GM23338 (cell line): Measurements from ENCODE around the gene MYL11. TPM values are rescaled to one million over a fixed set of nuclear protein-coding genes. Genes with fewer than 3 reads are reported as not detected.

Experiments
- ATAC-seq: fragments of 200-7000 bp; cut with Tn5 transposase; 3 replicates; pipeline ENCODE4 v1.9.1; 2020
- DNase-seq: peaks from one replicate; pipeline ENCODE4 v3.0.0-alpha.2; 2015; ENCODE audit warnings: low spot score
- H2AFZ ChIP-seq: fragments of 200-600 bp; sonication (generic); 2 replicates; pipeline ENCODE4 v1.8.0; 2016; ENCODE audit warnings: antibody characterized with exemption, mild to moderate bottlenecking, moderate library complexity
- H3F3A ChIP-seq: fragments of 200-600 bp; sonication (generic); replicated peaks from 2 replicates; pipeline ENCODE4 v1.8.0; 2017; ENCODE audit warnings: antibody characterized with exemption, mixed run types, low read depth
- H3K27ac ChIP-seq: fragments of 200-600 bp; sonication (generic); 2 replicates; pipeline ENCODE4 v1.6.1; 2016; ENCODE audit warnings: low read depth
- H3K27me3 ChIP-seq: fragments of 200-600 bp; sonication (generic); 2 replicates; pipeline ENCODE4 v1.8.0; 2016; ENCODE audit warnings: mild to moderate bottlenecking, mixed run types, moderate library complexity; ENCODE audit not compliant: insufficient read depth
- H3K36me3 ChIP-seq: fragments of 200-600 bp; sonication (generic); 2 replicates; pipeline ENCODE4 v1.8.0; 2016; ENCODE audit warnings: mild to moderate bottlenecking; ENCODE audit not compliant: insufficient read depth
- H3K4me1 ChIP-seq: fragments of 200-600 bp; sonication (generic); 2 replicates; pipeline ENCODE4 v1.8.0; 2016; ENCODE audit warnings: mild to moderate bottlenecking, moderate library complexity; ENCODE audit not compliant: insufficient read depth
- H3K4me2 ChIP-seq: fragments of 200-600 bp; sonication (generic); 2 replicates; pipeline ENCODE4 v1.7.1; 2017; ENCODE audit warnings: mixed run types
- H3K4me3 ChIP-seq: fragments of 200-600 bp; sonication (generic); 2 replicates; pipeline ENCODE4 v1.6.1; 2016; ENCODE audit warnings: mixed run types
- H3K79me2 ChIP-seq: fragments of 200-600 bp; sonication (generic); replicated peaks from 2 replicates; pipeline ENCODE4 v1.8.0; 2017; ENCODE audit warnings: mild to moderate bottlenecking; ENCODE audit not compliant: insufficient read depth
- H3K9me2 ChIP-seq: fragments of 200-600 bp; sonication (generic); 2 replicates; pipeline ENCODE4 v1.8.0; 2017; ENCODE audit not compliant: insufficient read depth
- H4K20me1 ChIP-seq: fragments of 200-600 bp; sonication (generic); replicated peaks from 2 replicates; pipeline ENCODE4 v1.8.0; 2017; ENCODE audit warnings: mild to moderate bottlenecking; ENCODE audit not compliant: insufficient read depth
- H3K27ac Mint-ChIP-seq: 2 replicates; pipeline ENCODE4 v1.8.0; 2020; ENCODE audit warnings: inconsistent platforms, mild to moderate bottlenecking, moderate library complexity, mixed read lengths
- H3K27me3 Mint-ChIP-seq: 3 replicates; pipeline ENCODE4 v1.8.0; 2022; ENCODE audit warnings: low read depth, mild to moderate bottlenecking, moderate library complexity, mixed read lengths, inconsistent platforms; ENCODE audit not compliant: insufficient read depth, poor library complexity
- H3K36me3 Mint-ChIP-seq: 3 replicates; pipeline ENCODE4 v1.8.0; 2021; ENCODE audit warnings: low read depth, mild to moderate bottlenecking, inconsistent platforms, moderate library complexity, mixed read lengths
- H3K4me1 Mint-ChIP-seq: 3 replicates; pipeline ENCODE4 v1.8.0; 2020; ENCODE audit warnings: mild to moderate bottlenecking, inconsistent platforms, mixed read lengths
- H3K4me3 Mint-ChIP-seq: 3 replicates; pipeline ENCODE4 v1.8.0; 2021; ENCODE audit warnings: moderate library complexity, mild to moderate bottlenecking, inconsistent platforms, mixed read lengths
- H3K9me3 Mint-ChIP-seq: 3 replicates; pipeline ENCODE4 v1.8.0; 2020; ENCODE audit warnings: moderate library complexity, mild to moderate bottlenecking, inconsistent platforms, mixed read lengths
- CREB1 ChIP-seq: fragments of 250-450 bp; sonication (Bioruptor Pico); IDR thresholded peaks from 2 replicates; pipeline ENCODE4 v1.5.0; 2020; ENCODE audit warnings: low read depth, mild to moderate bottlenecking, moderate library complexity
- JUNB ChIP-seq: IDR thresholded peaks from one replicate; pipeline ENCODE4 v1.6.1; 2016; ENCODE audit warnings: antibody characterized with exemption; ENCODE audit not compliant: unreplicated experiment
- NANOG ChIP-seq: IDR thresholded peaks from 2 replicates; pipeline ENCODE4 v1.6.1; 2016; ENCODE audit warnings: antibody characterized with exemption, borderline replicate concordance
- POLR2AphosphoS5 ChIP-seq: IDR thresholded peaks from 2 replicates; pipeline ENCODE4 v1.6.1; 2016; ENCODE audit warnings: antibody characterized with exemption, low read depth
- STAT1 ChIP-seq: IDR thresholded peaks from one replicate; pipeline ENCODE4 v1.6.1; 2016; ENCODE audit warnings: antibody characterized with exemption; ENCODE audit not compliant: unreplicated experiment
- polyA plus RNA-seq: library from polyadenylated mRNA; unstranded; fragments of >200 nt; fragmentation: Nextera tagmentation; extraction: Ambion mirVana; gene quantifications from 2 replicates; pipeline ENCODE4 v1.2.1, GENCODE V29; 2016
- total RNA-seq: library from RNA; depleted of rRNA; stranded (reverse); fragments of >200 nt; shearing (Covaris generic); gene quantifications from 2 replicates; pipeline ENCODE4 v1.2.3, GENCODE V29; 2014
- TF ChIP-seq, protein P1 (sequence below): IDR thresholded peaks from one replicate; pipeline ENCODE4 v1.6.1; 2018; ENCODE audit warnings: antibody characterized with exemption; ENCODE audit not compliant: unreplicated experiment
- TF ChIP-seq, protein P2 (sequence below): fragments of 250-450 bp; sonication (Bioruptor Pico); IDR thresholded peaks from 2 replicates; pipeline ENCODE4 v1.5.0; 2020; ENCODE audit warnings: mild to moderate bottlenecking, moderate library complexity

MYL11 gene
- total and polyA plus RNA-seq, 2 experiments from 2014 or later, result 3.5 TPM; not detected in 1

DNA sequence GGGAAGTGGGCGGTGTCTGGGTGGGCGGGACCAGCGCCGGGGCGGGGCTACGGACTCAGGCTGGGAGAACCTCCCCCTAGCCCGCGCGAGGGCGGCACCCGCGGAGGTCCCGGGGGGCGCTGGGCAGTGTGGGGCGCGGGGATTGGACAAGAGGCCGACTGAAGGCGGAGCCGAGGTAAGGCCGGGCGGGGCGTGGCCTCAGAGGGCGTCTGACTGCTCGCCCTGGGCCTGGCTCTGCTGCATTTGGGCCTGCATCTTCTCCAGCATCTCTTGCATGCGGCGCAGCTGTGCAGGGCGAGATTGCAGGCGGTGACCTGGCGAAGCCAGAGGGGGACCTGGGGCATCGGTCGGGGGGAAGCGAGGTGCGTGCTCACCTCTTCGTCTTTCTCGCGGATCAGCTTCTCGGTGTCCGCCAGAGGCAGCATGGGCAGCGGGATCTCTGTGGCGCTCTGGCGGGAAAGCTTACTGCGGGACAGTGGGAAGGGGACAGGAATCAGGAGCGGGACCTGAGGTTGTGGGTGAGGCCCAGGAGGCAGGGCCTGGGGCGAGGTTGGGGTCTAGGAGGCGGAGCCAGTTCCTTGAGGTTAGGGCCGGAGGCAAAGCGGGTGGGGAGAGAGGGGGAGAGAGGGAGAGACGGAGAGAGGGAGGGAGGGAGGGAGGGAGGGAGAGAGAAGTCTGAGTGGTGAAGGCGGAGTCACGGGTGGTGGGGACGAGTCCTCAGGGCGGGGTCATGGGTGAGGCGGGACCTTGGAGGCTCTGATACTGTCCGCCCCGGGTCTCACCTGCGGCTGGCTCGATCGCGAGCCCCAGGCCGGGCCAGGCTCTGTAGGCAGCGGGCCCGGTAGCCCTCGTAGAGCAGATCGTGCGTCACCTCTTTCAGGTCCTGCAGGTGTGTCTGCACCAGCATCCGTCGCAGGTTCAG, 3.9 kb downstream of the MYL11 start:
- ATAC-seq (peak; percentile 84), DNase-seq (peak; percentile 100)
- peaks cover 11% of the 10 kb centered on the region for H3K4me1 ChIP-seq
- Mint-ChIP-seq H3K27ac (peak overlapping the region; percentile 100), H3K27me3 (peaks cover 26% of the 10 kb centered on the region), H3K4me3 (peak overlapping the region; percentile 93), H3K4me1 (peaks cover 24% of the 10 kb centered on the region), H3K9me3 (no peaks in the 10 kb centered on the region; the same call in none of the 3 replicates), H3K36me3 (peaks cover 3% of the 10 kb centered on the region; the same call in 2 of the 3 replicates)
- H3K36me3 ChIP-seq, result no peaks in the 10 kb centered on the region
- peak overlapping the region; percentile 97 for H2AFZ ChIP-seq
- peak overlapping the region; percentile 94 for H3K4me3 ChIP-seq
- TF ChIP-seq STAT1 (no peak), POLR2AphosphoS5 (peak; percentile 89), NANOG (no peak), JUNB (no peak), CREB1 (no peak)
- TF ChIP-seq, protein P1, sequence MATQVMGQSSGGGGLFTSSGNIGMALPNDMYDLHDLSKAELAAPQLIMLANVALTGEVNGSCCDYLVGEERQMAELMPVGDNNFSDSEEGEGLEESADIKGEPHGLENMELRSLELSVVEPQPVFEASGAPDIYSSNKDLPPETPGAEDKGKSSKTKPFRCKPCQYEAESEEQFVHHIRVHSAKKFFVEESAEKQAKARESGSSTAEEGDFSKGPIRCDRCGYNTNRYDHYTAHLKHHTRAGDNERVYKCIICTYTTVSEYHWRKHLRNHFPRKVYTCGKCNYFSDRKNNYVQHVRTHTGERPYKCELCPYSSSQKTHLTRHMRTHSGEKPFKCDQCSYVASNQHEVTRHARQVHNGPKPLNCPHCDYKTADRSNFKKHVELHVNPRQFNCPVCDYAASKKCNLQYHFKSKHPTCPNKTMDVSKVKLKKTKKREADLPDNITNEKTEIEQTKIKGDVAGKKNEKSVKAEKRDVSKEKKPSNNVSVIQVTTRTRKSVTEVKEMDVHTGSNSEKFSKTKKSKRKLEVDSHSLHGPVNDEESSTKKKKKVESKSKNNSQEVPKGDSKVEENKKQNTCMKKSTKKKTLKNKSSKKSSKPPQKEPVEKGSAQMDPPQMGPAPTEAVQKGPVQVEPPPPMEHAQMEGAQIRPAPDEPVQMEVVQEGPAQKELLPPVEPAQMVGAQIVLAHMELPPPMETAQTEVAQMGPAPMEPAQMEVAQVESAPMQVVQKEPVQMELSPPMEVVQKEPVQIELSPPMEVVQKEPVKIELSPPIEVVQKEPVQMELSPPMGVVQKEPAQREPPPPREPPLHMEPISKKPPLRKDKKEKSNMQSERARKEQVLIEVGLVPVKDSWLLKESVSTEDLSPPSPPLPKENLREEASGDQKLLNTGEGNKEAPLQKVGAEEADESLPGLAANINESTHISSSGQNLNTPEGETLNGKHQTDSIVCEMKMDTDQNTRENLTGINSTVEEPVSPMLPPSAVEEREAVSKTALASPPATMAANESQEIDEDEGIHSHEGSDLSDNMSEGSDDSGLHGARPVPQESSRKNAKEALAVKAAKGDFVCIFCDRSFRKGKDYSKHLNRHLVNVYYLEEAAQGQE, result no peak
- H3F3A ChIP-seq, result peaks cover 24% of the 10 kb centered on the region
- H3K27me3 ChIP-seq, result no peaks in the 10 kb centered on the region
- no peaks in the 10 kb centered on the region for H4K20me1 ChIP-seq
- H3K27ac ChIP-seq, result peak overlapping the region; percentile 100
- peak overlapping the region; percentile 99 for H3K4me2 ChIP-seq
- no peaks in the 10 kb centered on the region for H3K9me2 ChIP-seq
- H3K79me2 ChIP-seq, result 0 out of 2 replicates have a peak, but pooled peaks cover 4% of the 10 kb centered on the region

DNA sequence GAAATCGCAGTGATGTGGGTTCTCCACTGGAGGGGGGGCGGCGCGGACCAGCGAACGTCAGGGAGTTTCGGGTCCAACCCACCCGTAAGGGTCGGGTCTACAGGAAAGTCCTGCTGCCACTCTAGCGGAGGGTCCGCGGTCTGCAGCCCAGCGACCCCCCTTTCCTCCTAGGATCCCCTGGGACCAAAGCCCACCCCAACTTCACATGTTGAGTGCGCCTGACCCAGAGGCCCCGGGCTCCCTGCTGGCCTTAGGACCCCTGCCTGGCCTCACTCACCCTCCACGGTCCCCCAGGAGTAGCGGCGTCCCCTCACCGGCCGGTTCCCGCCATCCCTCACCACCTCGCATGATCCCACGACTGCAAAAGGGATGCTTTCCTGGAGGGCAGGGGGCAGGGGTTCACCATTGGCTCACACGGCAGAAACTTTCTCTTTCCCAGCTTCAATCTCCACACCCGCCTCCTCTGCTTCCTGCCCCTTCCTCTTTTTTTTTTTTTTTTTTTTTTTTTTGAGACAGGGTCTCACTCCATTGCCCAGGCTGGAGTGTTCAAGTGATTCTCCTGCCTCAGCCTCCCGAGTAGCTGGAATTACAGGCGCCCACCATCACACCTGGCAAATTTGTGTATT, 4.7 kb downstream of the MYL11 start:
- Histone ChIP-seq H3K79me2 (0 out of 2 replicates have a peak, but pooled peaks cover 4% of the 10 kb centered on the region), H4K20me1 (no peaks in the 10 kb centered on the region), H2AFZ (peak overlapping the region; percentile 84), H3K27ac (no peak overlapping the region), H3K36me3 (no peaks in the 10 kb centered on the region), H3K4me3 (peak overlapping the region; percentile 94), H3K27me3 (no peaks in the 10 kb centered on the region), H3K4me1 (peaks cover 11% of the 10 kb centered on the region), H3K9me2 (no peaks in the 10 kb centered on the region), H3F3A (peaks cover 24% of the 10 kb centered on the region), H3K4me2 (peak overlapping the region; percentile 99)
- Mint-ChIP-seq H3K9me3 (no peaks in the 10 kb centered on the region; the same call in none of the 3 replicates), H3K36me3 (peaks cover 3% of the 10 kb centered on the region; the same call in 2 of the 3 replicates), H3K4me3 (peak overlapping the region; percentile 93), H3K27ac (no peak overlapping the region; the same call in 1 of the 2 replicates), H3K4me1 (peaks cover 24% of the 10 kb centered on the region), H3K27me3 (peaks cover 26% of the 10 kb centered on the region)
- TF ChIP-seq, protein P2, sequence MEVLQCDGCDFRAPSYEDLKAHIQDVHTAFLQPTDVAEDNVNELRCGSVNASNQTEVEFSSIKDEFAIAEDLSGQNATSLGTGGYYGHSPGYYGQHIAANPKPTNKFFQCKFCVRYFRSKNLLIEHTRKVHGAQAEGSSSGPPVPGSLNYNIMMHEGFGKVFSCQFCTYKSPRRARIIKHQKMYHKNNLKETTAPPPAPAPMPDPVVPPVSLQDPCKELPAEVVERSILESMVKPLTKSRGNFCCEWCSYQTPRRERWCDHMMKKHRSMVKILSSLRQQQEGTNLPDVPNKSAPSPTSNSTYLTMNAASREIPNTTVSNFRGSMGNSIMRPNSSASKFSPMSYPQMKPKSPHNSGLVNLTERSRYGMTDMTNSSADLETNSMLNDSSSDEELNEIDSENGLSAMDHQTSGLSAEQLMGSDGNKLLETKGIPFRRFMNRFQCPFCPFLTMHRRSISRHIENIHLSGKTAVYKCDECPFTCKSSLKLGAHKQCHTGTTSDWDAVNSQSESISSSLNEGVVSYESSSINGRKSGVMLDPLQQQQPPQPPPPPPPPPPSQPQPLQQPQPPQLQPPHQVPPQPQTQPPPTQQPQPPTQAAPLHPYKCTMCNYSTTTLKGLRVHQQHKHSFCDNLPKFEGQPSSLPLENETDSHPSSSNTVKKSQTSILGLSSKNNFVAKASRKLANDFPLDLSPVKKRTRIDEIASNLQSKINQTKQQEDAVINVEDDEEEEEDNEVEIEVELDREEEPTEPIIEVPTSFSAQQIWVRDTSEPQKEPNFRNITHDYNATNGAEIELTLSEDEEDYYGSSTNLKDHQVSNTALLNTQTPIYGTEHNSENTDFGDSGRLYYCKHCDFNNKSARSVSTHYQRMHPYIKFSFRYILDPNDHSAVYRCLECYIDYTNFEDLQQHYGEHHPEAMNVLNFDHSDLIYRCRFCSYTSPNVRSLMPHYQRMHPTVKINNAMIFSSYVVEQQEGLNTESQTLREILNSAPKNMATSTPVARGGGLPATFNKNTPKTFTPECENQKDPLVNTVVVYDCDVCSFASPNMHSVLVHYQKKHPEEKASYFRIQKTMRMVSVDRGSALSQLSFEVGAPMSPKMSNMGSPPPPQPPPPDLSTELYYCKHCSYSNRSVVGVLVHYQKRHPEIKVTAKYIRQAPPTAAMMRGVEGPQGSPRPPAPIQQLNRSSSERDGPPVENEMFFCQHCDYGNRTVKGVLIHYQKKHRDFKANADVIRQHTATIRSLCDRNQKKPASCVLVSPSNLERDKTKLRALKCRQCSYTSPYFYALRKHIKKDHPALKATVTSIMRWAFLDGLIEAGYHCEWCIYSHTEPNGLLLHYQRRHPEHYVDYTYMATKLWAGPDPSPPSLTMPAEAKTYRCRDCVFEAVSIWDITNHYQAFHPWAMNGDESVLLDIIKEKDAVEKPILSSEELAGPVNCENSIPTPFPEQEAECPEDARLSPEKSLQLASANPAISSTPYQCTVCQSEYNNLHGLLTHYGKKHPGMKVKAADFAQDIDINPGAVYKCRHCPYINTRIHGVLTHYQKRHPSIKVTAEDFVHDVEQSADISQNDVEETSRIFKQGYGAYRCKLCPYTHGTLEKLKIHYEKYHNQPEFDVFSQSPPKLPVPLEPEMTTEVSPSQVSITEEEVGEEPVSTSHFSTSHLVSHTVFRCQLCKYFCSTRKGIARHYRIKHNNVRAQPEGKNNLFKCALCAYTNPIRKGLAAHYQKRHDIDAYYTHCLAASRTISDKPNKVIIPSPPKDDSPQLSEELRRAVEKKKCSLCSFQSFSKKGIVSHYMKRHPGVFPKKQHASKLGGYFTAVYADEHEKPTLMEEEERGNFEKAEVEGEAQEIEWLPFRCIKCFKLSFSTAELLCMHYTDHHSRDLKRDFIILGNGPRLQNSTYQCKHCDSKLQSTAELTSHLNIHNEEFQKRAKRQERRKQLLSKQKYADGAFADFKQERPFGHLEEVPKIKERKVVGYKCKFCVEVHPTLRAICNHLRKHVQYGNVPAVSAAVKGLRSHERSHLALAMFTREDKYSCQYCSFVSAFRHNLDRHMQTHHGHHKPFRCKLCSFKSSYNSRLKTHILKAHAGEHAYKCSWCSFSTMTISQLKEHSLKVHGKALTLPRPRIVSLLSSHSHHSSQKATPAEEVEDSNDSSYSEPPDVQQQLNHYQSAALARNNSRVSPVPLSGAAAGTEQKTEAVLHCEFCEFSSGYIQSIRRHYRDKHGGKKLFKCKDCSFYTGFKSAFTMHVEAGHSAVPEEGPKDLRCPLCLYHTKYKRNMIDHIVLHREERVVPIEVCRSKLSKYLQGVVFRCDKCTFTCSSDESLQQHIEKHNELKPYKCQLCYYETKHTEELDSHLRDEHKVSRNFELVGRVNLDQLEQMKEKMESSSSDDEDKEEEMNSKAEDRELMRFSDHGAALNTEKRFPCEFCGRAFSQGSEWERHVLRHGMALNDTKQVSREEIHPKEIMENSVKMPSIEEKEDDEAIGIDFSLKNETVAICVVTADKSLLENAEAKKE, result no peak
- no peak for TF ChIP-seq STAT1
- no peak for TF ChIP-seq JUNB
- ATAC-seq, result no peak
- DNase-seq, result no peak
